ENCODE data around the gene ZC3H12C.

DNA sequence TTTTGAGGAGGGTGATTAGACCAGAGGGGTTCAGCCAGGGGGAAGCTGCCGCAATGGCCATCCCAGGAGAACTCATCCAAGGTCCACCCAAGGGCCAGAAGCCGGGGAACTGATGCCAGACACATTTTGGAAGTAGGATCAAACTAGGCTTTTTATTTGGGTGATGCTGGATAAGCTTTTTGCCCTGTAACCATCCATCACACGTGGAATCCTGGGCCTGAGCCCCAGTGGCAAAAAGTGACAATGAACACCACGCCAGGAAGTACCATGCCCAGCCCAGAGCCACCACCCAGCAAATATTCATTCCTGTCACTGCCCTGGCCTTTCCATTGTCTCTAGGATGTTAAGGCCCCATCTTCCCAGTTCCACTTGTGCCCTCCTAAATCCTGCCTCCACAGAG lies 85.9 kb downstream of the ZC3H12C start:
- TF ChIP-seq POLR2A (IDR thresholded peaks at IDR 0.05; ENCODE audit: low read length): no peak
- TF ChIP-seq GATA1 (IDR thresholded peaks at IDR 0.05; ENCODE audit: low read depth, low read length): no peak

All from erythroblast (primary cell).